Activated T-cell treated with anti-CD3 and anti-CD28 coated beads, Interleukin-2, amount 50 U/mL, for 72 hours (primary cell): ENCODE measurements around the gene CCDC85B. TPM values are rescaled to one million over a fixed set of nuclear protein-coding genes. Genes with fewer than 3 reads are reported as not detected.

Source experiments
- ATAC-seq, 2 donors: fragments of 150-1000 bp; cut with Tn5 transposase; replicated peaks in 1 of 2; 2 replicates each; pipeline ENCODE4 v1.10.0; 2021; ENCODE audit warnings: moderate library complexity in 2 of 2, mild to moderate bottlenecking in 1 of 2
- DNase-seq, 2 donors: peaks; one replicate each; pipeline ENCODE4 v3.0.0; 2021 to 2022; ENCODE audit warnings: mixed read lengths in 1 of 2
- H3K27ac Mint-ChIP-seq: one replicate; pipeline ENCODE4 v1.8.0; 2022; ENCODE audit warnings: mild to moderate bottlenecking, moderate library complexity, mixed read lengths
- H3K27me3 Mint-ChIP-seq: one replicate; pipeline ENCODE4 v1.8.0; 2022; ENCODE audit warnings: low read depth, mixed read lengths
- H3K36me3 Mint-ChIP-seq, 2 donors: one replicate each; pipeline ENCODE4 v1.8.0; 2022; ENCODE audit warnings: mixed read lengths in 2 of 2, mild to moderate bottlenecking in 1 of 2; ENCODE audit not compliant: insufficient read depth in 2 of 2
- H3K4me1 Mint-ChIP-seq: one replicate; pipeline ENCODE4 v1.8.0; 2022; ENCODE audit warnings: low read depth, mixed read lengths
- H3K4me3 Mint-ChIP-seq, 2 donors: one replicate each; pipeline ENCODE4 v1.8.0; 2022; ENCODE audit warnings: mild to moderate bottlenecking in 2 of 2, mixed read lengths in 2 of 2, moderate library complexity in 2 of 2
- H3K9me3 Mint-ChIP-seq, 2 donors: one replicate each; pipeline ENCODE4 v1.8.0; 2022; ENCODE audit warnings: mixed read lengths in 2 of 2
- total RNA-seq, 2 donors: library from RNA; stranded (reverse); gene quantifications; one replicate each; pipeline ENCODE4 v1.2.3, GENCODE V29; 2022

CCDC85B gene
- total RNA-seq, 2 donors from 2014 or later, result 35.4 to 37.5 TPM

GRCh38 chr11:65882120-65883057, 8.1 kb upstream of the CCDC85B start:
- H3K4me1 Mint-ChIP-seq, result peaks cover 58% of the 10 kb centered on the region
- ATAC-seq, result no peak
- H3K4me3 Mint-ChIP-seq, result no peak overlapping the region
- peaks cover 0 to 14% of the 10 kb centered on the region in 2 donors for H3K36me3 Mint-ChIP-seq
- no peak overlapping the region for H3K27ac Mint-ChIP-seq
- no peaks in the 10 kb centered on the region for H3K9me3 Mint-ChIP-seq
- no peaks in the 10 kb centered on the region for H3K27me3 Mint-ChIP-seq
- DNase-seq, result no peak

- no peak overlapping the region for H3K4me3 Mint-ChIP-seq
- peaks cover 67% of the 10 kb centered on the region for H3K4me1 Mint-ChIP-seq
- no peak overlapping the region for H3K27ac Mint-ChIP-seq
- no peaks in the 10 kb centered on the region for H3K27me3 Mint-ChIP-seq
- peaks cover under 1 to 14% of the 10 kb centered on the region in 2 donors for H3K36me3 Mint-ChIP-seq
- ATAC-seq, result no peak
- no peak for DNase-seq
- H3K9me3 Mint-ChIP-seq, result no peaks in the 10 kb centered on the region
Observed at GRCh38 chr11:65883058-65883761, 7.3 kb upstream of the CCDC85B start.

DNA sequence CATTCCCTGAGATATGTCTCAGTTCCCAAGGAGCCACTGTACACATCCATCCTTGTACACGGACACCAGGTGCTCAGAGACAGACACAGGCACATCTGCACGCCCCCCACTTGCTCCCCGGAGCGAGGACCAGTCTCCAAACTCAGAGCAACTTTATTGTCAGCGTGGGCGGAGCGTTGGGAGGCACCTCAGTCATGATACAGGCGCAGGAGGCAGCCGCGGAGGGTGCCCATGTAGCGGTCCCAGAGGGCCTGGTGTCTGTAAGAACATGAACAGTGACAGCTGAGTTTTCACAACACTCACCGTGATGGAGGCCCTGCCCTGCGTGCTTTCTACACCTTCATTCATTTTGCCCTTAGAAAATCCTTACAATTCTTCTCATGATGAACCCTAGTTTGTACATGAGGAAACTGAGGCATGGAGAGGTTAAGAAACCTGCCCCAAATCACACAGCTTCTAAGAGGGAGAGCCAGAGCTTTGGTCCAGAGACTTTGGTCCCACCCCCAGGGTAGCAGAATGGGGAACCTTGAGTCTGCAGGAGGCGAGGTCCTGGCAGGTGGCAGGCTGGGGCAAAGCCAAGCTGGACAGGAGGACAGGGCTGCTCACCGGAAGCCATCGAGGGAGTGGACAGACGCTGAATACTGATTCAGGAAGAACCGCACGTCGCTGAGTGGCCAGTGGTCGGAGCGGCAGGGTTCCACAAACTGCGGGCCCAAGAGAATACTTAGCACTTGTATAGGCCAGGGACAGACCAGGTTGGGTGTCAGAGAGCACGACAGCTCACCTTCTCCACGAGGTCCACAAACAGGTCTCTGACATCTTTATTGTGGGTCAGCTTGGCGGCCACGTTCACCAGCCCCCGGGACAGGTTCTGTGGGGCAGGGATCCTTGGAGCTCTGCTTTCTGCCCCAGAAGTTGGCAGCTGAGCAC, 6.4 kb upstream of the CCDC85B start:
- ATAC-seq (no peak), DNase-seq (no peak)
- peak overlapping the region; percentile 84 for H3K27ac Mint-ChIP-seq
- H3K4me3 Mint-ChIP-seq, result no peak overlapping the region
- peaks cover 1 to 14% of the 10 kb centered on the region in 2 donors for H3K36me3 Mint-ChIP-seq
- peaks cover 75% of the 10 kb centered on the region for H3K4me1 Mint-ChIP-seq
- H3K27me3 Mint-ChIP-seq, result no peaks in the 10 kb centered on the region
- no peaks in the 10 kb centered on the region for H3K9me3 Mint-ChIP-seq

DNA sequence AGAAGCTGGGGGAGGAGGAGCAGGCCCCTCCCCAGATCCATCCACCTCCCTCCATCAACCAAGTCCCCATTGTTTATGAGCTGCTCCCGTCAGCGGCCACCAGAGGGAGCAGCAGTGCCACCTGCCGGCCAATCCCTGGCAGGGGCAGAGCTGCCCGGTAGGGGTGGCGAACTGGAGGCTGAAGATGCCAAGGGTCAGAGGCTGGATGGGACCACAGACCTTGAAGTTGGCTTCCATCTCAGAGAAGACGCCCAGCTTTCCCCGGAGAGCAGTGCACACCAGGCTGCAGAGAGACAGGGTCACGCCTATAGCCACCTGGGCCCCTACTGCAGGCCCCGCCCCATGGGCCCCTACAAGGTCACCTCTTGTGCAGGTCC, 5.8 kb upstream of the CCDC85B start:
- Mint-ChIP-seq H3K27ac (peak overlapping the region; percentile 84), H3K4me3 (no peak overlapping the region), H3K9me3 (no peaks in the 10 kb centered on the region), H3K36me3 (peaks cover 1 to 14% of the 10 kb centered on the region in 2 donors), H3K4me1 (peaks cover 75% of the 10 kb centered on the region), H3K27me3 (no peaks in the 10 kb centered on the region)
- peak; percentile 43 to 48 for ATAC-seq
- peak; percentile 85 to 89 for DNase-seq

DNA sequence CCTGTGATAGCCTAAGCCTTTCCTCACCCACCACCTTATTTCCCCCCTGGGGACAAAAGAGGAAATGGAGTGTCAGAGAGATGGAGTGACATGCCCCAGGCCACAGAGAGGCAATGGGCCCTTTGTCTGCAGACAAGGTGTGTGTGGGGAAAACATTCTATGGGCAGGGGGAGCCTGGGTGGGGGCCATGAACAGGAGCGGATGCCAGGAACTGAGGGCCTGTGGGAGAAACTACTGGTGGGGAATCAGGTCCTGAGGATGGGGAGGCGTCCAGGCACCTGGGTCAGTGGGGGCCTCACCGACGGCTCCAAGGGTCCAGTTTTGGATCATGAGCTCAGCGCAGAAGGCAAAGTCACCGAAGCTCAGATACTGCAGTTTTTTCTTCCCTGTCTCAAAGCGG, 5.2 kb upstream of the CCDC85B start:
- Mint-ChIP-seq H3K36me3 (peaks cover 1 to 14% of the 10 kb centered on the region in 2 donors), H3K4me3 (no peak overlapping the region), H3K27ac (no peak overlapping the region), H3K9me3 (no peaks in the 10 kb centered on the region), H3K4me1 (peaks cover 77% of the 10 kb centered on the region), H3K27me3 (no peaks in the 10 kb centered on the region)
- no peak for DNase-seq
- no peak for ATAC-seq

- no peak for ATAC-seq
Observed at GRCh38 chr11:65885808-65886536, 4.5 kb upstream of the CCDC85B start.

DNA sequence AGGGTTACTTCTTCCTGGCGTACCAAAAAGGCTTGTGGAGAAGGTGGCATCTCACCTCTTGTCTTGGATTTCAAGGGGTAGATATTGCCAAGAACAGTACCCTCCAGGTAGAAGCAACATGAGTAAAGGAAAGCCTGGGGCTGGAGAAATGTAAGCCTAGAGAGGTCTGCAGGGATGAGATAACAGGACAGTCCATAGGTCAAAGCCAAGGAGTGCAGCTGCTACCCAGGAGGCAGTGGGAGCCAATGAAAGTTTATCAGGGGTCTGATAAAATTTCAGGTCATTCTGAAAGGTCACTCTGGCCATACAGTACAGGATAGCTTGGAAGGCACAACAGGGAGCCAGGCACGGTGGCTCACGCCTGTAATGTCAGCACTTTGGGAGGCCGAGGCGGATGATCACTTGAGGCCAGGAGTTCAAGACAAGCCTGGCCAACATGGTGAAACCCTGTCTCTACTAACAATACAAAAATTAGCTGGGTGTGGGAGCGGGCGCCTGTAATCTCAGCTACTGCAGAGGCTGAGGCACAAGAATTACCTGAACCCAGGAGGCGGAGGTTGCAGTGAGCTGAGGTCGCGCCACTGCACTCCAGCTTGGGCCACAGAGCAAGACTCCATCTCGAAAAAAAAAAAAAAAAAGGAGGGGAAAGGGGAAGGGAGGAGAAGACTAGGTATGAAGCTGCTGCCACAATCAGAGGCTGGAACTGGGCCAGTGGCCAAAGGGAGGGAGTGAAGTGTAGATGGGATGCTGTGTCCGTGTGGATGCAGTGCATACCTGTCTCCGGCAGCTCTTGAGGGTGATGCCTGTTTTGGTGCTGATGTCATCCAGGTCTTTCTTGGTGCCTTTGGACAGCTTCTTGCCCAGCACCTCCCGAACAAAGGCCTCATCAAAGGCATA, 3.4 kb upstream of the CCDC85B start:
- DNase-seq (no peak), ATAC-seq (no peak)
- Mint-ChIP-seq H3K27ac (peak overlapping the region; percentile 92), H3K27me3 (no peaks in the 10 kb centered on the region), H3K4me3 (peak overlapping the region; percentile 91 to 94), H3K9me3 (no peaks in the 10 kb centered on the region), H3K4me1 (peaks cover 62% of the 10 kb centered on the region), H3K36me3 (peaks cover 1 to 14% of the 10 kb centered on the region in 2 donors)

More at GRCh38 chr11:65885808-65886536, 4.5 kb upstream of the CCDC85B start:
- Mint-ChIP-seq H3K4me1 (peaks cover 72% of the 10 kb centered on the region), H3K9me3 (no peaks in the 10 kb centered on the region), H3K27me3 (no peaks in the 10 kb centered on the region), H3K36me3 (peaks cover 1 to 14% of the 10 kb centered on the region in 2 donors), H3K27ac (no peak overlapping the region), H3K4me3 (peak overlapping the region in 1 of 2 donors; percentile 91)
- no peak for DNase-seq

GRCh38 chr11:65887723-65888162, 2.7 kb upstream of the CCDC85B start:
- Mint-ChIP-seq H3K27ac (peak overlapping the region; percentile 92), H3K4me3 (peak overlapping the region; percentile 91 to 94), H3K36me3 (peaks cover 1 to 14% of the 10 kb centered on the region in 2 donors), H3K4me1 (peaks cover 69% of the 10 kb centered on the region), H3K9me3 (no peaks in the 10 kb centered on the region), H3K27me3 (no peaks in the 10 kb centered on the region)
- ATAC-seq, result no peak
- no peak for DNase-seq

DNA sequence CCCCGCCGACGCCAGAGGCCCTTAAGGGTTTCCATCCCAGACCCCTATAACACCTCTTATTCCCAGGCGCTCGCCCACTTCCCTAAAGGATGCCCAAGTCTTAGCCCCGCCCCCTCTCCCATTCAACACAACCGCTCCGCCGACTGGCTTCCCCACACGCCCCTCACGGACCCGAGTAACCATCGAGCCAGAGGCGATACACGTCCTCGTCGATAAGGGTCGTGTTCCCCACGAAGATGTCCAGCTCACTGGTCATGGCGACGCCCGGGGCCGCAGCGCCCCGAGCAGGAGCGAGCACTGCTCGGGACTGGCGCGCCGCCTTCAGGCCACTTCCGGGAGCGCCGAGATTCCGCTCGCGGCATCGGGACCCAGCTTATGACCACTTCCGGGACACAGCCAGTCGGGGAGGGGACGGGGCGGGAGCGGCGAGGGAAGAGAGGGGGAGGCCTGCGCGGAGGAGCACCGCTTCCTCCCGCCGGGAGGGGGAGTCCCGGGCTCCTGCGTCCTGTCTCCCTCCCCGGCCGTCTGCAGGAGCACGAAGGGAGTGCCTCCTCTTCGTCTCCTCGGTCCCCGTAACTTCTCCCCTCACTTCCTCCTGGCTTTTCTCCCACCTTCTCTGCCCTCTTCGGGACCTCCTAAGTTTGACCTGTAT, 2.2 kb upstream of the CCDC85B start, which contains the start of gene FIBP:
TSS of gene FIBP (minus strand) at position 309 of the 652 bp plus-strand sequence. CDS start at position 256, 53 bp downstream.
- H3K4me3 Mint-ChIP-seq, result peak within 1 kb of the TSS; percentile 91 to 94
- ATAC-seq (peak; percentile 69 to 70), DNase-seq (peak; percentile 95 to 96)
- H3K27me3 Mint-ChIP-seq, result no peaks in the 10 kb centered on the region
- peaks cover 75% of the 10 kb centered on the region for H3K4me1 Mint-ChIP-seq
- H3K9me3 Mint-ChIP-seq, result no peaks in the 10 kb centered on the region
- H3K36me3 Mint-ChIP-seq, result peaks cover 1 to 14% of the 10 kb centered on the region in 2 donors
- peak within 1 kb of the TSS; percentile 92 for H3K27ac Mint-ChIP-seq

GRCh38 chr11:65891219-65892136, 1.0 kb downstream of the CCDC85B start:
- H3K36me3 Mint-ChIP-seq, result peaks cover 4 to 9% of the 10 kb centered on the region in 2 donors
- peak overlapping the region; percentile 89 for H3K27ac Mint-ChIP-seq
- no peaks in the 10 kb centered on the region for H3K9me3 Mint-ChIP-seq
- ATAC-seq (no peak), DNase-seq (peak; percentile 57 to 58)
- H3K4me3 Mint-ChIP-seq, result peak overlapping the region; percentile 91 to 94
- H3K27me3 Mint-ChIP-seq, result no peaks in the 10 kb centered on the region
- H3K4me1 Mint-ChIP-seq, result peaks cover 77% of the 10 kb centered on the region
